ENCODE measurements around the gene TRPM3. TPM values are rescaled to one million over a fixed set of nuclear protein-coding genes. Genes with fewer than 3 reads are reported as not detected.
A peak's percentile ranks its signal among the peaks of the same experiment; 100 is the strongest.

Gene TRPM3
- total and polyA plus RNA-seq, 9 of the 15 experiments (the other 6 are each of a cell fraction or from before 2014, with no cell fraction given) = 0.04 TPM; not detected in 8

- TF ChIP-seq REST (IDR thresholded peaks at IDR 0.05; ENCODE audit: borderline replicate concordance) (peak; percentile 29; the same call in 1 of the 2 replicates), REST (CRISPR knock-in tag; IDR thresholded peaks at IDR 0.05; ENCODE audit: low read depth) (no peak), NR2F6 (CRISPR knock-in tag; IDR thresholded peaks at IDR 0.05) (no peak), ZBTB5 (IDR thresholded peaks at IDR 0.05) (no peak), GTF3C2 (IDR thresholded peaks at IDR 0.05; ENCODE audit: borderline replicate concordance, extremely low read depth, insufficient read length) (no peak), NELFE (IDR thresholded peaks at IDR 0.05; ENCODE audit: insufficient read depth, insufficient read length) (no peak), NR2C1 (IDR thresholded peaks at IDR 0.05) (no peak), NR2C1 (tag; IDR thresholded peaks at IDR 0.05) (0 out of 2 replicates have a peak, but pooled peaks have one; percentile 16), ETV5 (CRISPR knock-in tag; IDR thresholded peaks at IDR 0.05; ENCODE audit: low read depth) (peak; percentile 88), GTF2B (IDR thresholded peaks at IDR 0.05; ENCODE audit: extremely low read depth, insufficient read length) (no peak), ARID1B (IDR thresholded peaks at IDR 0.05) (peak; percentile 98), PTRF (tag; IDR thresholded peaks at IDR 0.05) (no peak), PYGO2 (tag; IDR thresholded peaks at IDR 0.05) (no peak), HDGF (IDR thresholded peaks at IDR 0.05) (no peak; the same call in 1 of the 2 replicates)
Observed at GRCh38 chr9:70485273-70485858, 636.1 kb downstream of the TRPM3 start (continued).

All from K562 (cell line).